K562 (cell line): Measurements from ENCODE around the gene ERFL. TPM values are rescaled to one million over a fixed set of nuclear protein-coding genes. Genes with fewer than 3 reads are reported as not detected.

Experiments used
- CBFA2T3 ChIP-seq: fragments of 450-650 bp; IDR thresholded peaks from 2 replicates; pipeline ENCODE4 v1.6.1; 2017
- ESRRA ChIP-seq: fragments of 450-650 bp; IDR thresholded peaks from 2 replicates; pipeline ENCODE4 v1.6.1; 2014; ENCODE audit warnings: low read depth, mild to moderate bottlenecking, moderate library complexity, borderline replicate concordance
- GTF2F1 ChIP-seq: IDR thresholded peaks from 2 replicates; pipeline ENCODE4 v1.6.1; 2011; ENCODE audit warnings: low read depth, low read length, improper control_type of control experiment
- HMGN3 ChIP-seq: IDR thresholded peaks from 2 replicates; pipeline ENCODE4 v1.6.1; 2011; ENCODE audit warnings: borderline replicate concordance, low read depth, mild to moderate bottlenecking, mixed read lengths, low read length; ENCODE audit not compliant: insufficient read length; ENCODE audit errors: extremely low read depth
- KLF10 ChIP-seq: fragments of 250-450 bp; sonication (Bioruptor Pico); IDR thresholded peaks from 2 replicates; pipeline ENCODE4 v1.6.1; 2021; ENCODE audit warnings: matching md5 sums
- NFE2 ChIP-seq: IDR thresholded peaks from 2 replicates; pipeline ENCODE4 v1.6.1; 2014; ENCODE audit warnings: antibody characterized with exemption, low read depth
- PHF8 ChIP-seq: fragments of 200-600 bp; sonication (generic); IDR thresholded peaks from 2 replicates; pipeline ENCODE4 v1.6.1; 2012; ENCODE audit warnings: mixed run types, mild to moderate bottlenecking, inconsistent platforms, low read length, moderate library complexity, borderline replicate concordance
- RAD21 ChIP-seq, 2 experiments: fragments of 250-450 bp in 1 of 2; fragments of 450-650 bp in 1 of 2; sonication (Bioruptor Pico) in 1 of 2; formaldehyde crosslinking in 1 of 2; IDR thresholded peaks in 1 of 2; conservative IDR thresholded peaks in 1 of 2; 2 replicates each; pipeline versions ENCODE4 v1.4.0 to v1.8.0; 2020 to 2022; ENCODE audit warnings: mild to moderate bottlenecking in 2 of 2, moderate library complexity in 1 of 2
- RBM25 ChIP-seq: fragments of 200-400 bp; formaldehyde crosslinking; IDR thresholded peaks from 2 replicates; pipeline ENCODE4 v1.6.1; 2018; ENCODE audit warnings: low read length, low read depth, moderate library complexity; ENCODE audit not compliant: severe bottlenecking
- SRSF3 ChIP-seq: fragments of 200-400 bp; formaldehyde crosslinking; IDR thresholded peaks from 2 replicates; pipeline ENCODE4 v1.6.1; 2016; ENCODE audit warnings: mild to moderate bottlenecking, low read length, moderate library complexity; ENCODE audit not compliant: insufficient read depth
- ZFP1 ChIP-seq: fragments of 450-650 bp; formaldehyde crosslinking; IDR thresholded peaks from 2 replicates; pipeline ENCODE4 v1.4.0; 2020; ENCODE audit warnings: mild to moderate bottlenecking, mixed read lengths
- ZKSCAN3 ChIP-seq: fragments of 250-450 bp; sonication (Bioruptor Pico); IDR thresholded peaks from 2 replicates; pipeline ENCODE4 v1.4.0; 2020
- ZNF134 ChIP-seq: fragments of 250-450 bp; sonication (Bioruptor Pico); conservative IDR thresholded peaks from 2 replicates; pipeline ENCODE4 v1.4.0; 2020
- ZNF644 ChIP-seq: fragments of 200-800 bp; sonication (Bioruptor generic); IDR thresholded peaks from 2 replicates; pipeline ENCODE4 v1.6.1; 2016; ENCODE audit warnings: low read depth, missing genetic modification characterization, missing compliant biosample characterization
- polyA plus RNA-seq, 8 experiments: library from polyadenylated mRNA; depleted of rRNA in 4 of 8; stranded (reverse) in 5 of 8; unstranded in 3 of 8; fragments of >200 nt; fragmentation: Nextera tagmentation in 2 of 8; fragmentation: Illumina TruSeq in 1 of 8; extraction: Ambion mirVana in 2 of 8; extraction: Trizol in 1 of 8; gene quantifications; 2 replicates each; pipeline versions ENCODE4 v1.2.1 to v1.2.3, GENCODE V29; 2011 to 2014; ENCODE audit warnings: inconsistent platforms in 1 of 8, missing spikeins in 1 of 8
- total RNA-seq, 7 experiments: library from RNA; depleted of rRNA in 6 of 7; stranded (reverse); fragments of >200 nt in 6 of 7; fragmentation: Illumina TruSeq in 2 of 7; extraction: Trizol in 2 of 7; gene quantifications; 2 replicates each; pipeline versions ENCODE4 v1.2.1 to v1.2.3, GENCODE V29; 2011 to 2021; ENCODE audit warnings: low replicate concordance in 1 of 7
- TF ChIP-seq, protein P1 (sequence below): fragments of 450-650 bp; formaldehyde crosslinking; IDR thresholded peaks from 2 replicates; pipeline ENCODE4 v1.4.0; 2020; ENCODE audit warnings: mild to moderate bottlenecking, moderate library complexity
- TF ChIP-seq, protein P2 (sequence below): sonication (generic); formaldehyde crosslinking; IDR thresholded peaks from 2 replicates; pipeline ENCODE4 v1.8.0; 2023; ENCODE audit warnings: mild to moderate bottlenecking, missing genetic modification reagents
- TF ChIP-seq, protein P3 (sequence below), 3 experiments: fragments of 200-800 bp in 1 of 3; fragments of 250-450 bp in 1 of 3; fragments of 450-650 bp in 1 of 3; sonication (Bioruptor Pico) in 1 of 3; sonication (Bioruptor generic) in 1 of 3; formaldehyde crosslinking in 1 of 3; IDR thresholded peaks; 2 replicates each; pipeline versions ENCODE4 v1.6.1 to v1.8.0; 2016 to 2022; ENCODE audit warnings: mild to moderate bottlenecking in 2 of 3, missing genetic modification characterization in 2 of 3, missing compliant biosample characterization in 1 of 3, moderate library complexity in 1 of 3

The ERFL gene
- total and polyA plus RNA-seq, 9 of the 15 experiments (the other 6 are each of a cell fraction or from before 2014, with no cell fraction given): 0.07 to 0.75 (median 0.32) TPM; not detected in 4

DNA sequence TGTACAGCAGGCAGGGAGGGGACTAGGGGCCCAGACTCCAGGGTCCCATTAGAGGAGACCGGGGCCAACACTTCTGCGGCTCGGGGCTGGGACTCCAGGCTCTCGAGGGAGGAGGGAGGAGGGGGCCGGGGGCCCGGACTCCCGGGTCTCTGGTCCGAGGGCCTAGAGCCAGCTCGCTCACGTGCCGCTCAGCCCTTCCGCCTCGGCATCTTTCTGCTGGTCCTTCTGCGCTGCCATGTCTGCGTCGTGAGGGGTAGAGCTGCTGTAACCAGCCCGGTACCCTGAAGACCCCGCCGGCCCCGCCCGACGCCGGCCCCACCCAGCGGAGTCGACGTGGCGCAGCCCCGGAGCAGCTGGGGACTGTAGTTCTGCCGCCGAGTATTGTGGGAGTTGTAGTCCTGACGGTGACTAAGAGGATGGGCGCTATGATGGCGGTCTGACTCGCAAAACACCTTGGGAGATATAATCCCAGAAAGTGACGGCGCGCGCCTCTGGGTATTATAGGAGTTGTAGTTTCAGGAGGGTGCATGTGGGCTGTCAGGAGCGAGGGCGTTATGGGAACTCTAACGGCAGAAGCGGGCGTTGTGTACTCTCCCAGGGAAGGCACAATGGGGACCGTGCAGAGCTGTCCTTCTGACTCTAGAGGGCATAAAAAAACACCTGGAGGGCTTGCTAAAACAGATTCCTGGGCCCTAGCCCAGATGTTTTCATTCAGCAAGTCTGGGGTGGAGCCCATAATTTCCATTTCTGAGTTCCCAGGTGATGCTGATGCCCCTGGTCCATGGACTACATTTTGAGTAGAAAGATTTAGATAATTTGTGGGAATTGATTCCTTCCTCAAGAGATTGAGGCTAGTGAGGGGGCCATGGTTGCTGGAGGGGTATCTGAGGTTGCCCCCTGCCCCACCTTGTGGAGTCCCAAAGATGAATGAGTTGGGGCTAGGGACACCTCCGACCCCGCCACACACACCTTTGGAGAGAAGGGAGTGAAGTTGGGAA lies 31.1 kb upstream of the ERFL start, which contains the start of gene RABAC1 (continued):
- TF ChIP-seq, protein P1, sequence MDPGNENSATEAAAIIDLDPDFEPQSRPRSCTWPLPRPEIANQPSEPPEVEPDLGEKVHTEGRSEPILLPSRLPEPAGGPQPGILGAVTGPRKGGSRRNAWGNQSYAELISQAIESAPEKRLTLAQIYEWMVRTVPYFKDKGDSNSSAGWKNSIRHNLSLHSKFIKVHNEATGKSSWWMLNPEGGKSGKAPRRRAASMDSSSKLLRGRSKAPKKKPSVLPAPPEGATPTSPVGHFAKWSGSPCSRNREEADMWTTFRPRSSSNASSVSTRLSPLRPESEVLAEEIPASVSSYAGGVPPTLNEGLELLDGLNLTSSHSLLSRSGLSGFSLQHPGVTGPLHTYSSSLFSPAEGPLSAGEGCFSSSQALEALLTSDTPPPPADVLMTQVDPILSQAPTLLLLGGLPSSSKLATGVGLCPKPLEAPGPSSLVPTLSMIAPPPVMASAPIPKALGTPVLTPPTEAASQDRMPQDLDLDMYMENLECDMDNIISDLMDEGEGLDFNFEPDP: no peak
- no peak for TF ChIP-seq KLF10 (CRISPR knock-in tag)
- TF ChIP-seq ZFP1 (CRISPR knock-in tag): no peak
- TF ChIP-seq, protein P2, sequence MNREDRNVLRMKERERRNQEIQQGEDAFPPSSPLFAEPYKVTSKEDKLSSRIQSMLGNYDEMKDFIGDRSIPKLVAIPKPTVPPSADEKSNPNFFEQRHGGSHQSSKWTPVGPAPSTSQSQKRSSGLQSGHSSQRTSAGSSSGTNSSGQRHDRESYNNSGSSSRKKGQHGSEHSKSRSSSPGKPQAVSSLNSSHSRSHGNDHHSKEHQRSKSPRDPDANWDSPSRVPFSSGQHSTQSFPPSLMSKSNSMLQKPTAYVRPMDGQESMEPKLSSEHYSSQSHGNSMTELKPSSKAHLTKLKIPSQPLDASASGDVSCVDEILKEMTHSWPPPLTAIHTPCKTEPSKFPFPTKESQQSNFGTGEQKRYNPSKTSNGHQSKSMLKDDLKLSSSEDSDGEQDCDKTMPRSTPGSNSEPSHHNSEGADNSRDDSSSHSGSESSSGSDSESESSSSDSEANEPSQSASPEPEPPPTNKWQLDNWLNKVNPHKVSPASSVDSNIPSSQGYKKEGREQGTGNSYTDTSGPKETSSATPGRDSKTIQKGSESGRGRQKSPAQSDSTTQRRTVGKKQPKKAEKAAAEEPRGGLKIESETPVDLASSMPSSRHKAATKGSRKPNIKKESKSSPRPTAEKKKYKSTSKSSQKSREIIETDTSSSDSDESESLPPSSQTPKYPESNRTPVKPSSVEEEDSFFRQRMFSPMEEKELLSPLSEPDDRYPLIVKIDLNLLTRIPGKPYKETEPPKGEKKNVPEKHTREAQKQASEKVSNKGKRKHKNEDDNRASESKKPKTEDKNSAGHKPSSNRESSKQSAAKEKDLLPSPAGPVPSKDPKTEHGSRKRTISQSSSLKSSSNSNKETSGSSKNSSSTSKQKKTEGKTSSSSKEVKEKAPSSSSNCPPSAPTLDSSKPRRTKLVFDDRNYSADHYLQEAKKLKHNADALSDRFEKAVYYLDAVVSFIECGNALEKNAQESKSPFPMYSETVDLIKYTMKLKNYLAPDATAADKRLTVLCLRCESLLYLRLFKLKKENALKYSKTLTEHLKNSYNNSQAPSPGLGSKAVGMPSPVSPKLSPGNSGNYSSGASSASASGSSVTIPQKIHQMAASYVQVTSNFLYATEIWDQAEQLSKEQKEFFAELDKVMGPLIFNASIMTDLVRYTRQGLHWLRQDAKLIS: peak; percentile 69; the same call in 1 of the 2 replicates
- peak; percentile 30 to 46 for TF ChIP-seq RAD21 (CRISPR knock-in tag; conservative IDR thresholded peaks at IDR 0.05 in 1 of 2, IDR thresholded peaks at IDR 0.05 in 1 of 2)
- TF ChIP-seq, protein P3, sequence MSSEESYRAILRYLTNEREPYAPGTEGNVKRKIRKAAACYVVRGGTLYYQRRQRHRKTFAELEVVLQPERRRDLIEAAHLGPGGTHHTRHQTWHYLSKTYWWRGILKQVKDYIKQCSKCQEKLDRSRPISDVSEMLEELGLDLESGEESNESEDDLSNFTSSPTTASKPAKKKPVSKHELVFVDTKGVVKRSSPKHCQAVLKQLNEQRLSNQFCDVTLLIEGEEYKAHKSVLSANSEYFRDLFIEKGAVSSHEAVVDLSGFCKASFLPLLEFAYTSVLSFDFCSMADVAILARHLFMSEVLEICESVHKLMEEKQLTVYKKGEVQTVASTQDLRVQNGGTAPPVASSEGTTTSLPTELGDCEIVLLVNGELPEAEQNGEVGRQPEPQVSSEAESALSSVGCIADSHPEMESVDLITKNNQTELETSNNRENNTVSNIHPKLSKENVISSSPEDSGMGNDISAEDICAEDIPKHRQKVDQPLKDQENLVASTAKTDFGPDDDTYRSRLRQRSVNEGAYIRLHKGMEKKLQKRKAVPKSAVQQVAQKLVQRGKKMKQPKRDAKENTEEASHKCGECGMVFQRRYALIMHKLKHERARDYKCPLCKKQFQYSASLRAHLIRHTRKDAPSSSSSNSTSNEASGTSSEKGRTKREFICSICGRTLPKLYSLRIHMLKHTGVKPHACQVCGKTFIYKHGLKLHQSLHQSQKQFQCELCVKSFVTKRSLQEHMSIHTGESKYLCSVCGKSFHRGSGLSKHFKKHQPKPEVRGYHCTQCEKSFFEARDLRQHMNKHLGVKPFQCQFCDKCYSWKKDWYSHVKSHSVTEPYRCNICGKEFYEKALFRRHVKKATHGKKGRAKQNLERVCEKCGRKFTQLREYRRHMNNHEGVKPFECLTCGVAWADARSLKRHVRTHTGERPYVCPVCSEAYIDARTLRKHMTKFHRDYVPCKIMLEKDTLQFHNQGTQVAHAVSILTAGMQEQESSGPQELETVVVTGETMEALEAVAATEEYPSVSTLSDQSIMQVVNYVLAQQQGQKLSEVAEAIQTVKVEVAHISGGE (CRISPR knock-in tag; IDR thresholded peaks at IDR 0.05): peak in 1 of 3 experiments; percentile 71; a peak in 2 of 6 replicates
- peak; percentile 62 for TF ChIP-seq CBFA2T3
- TF ChIP-seq NFE2: peak; percentile 60; the same call in 1 of the 2 replicates
- no peak for TF ChIP-seq SRSF3
- TF ChIP-seq ZNF644 (tag): peak; percentile 89; the same call in 1 of the 2 replicates
- TF ChIP-seq ZNF134 (CRISPR knock-in tag): no peak
- peak; percentile 42 for TF ChIP-seq HMGN3
- peak; percentile 49 for TF ChIP-seq ESRRA
- TF ChIP-seq RBM25: no peak
- TF ChIP-seq ZKSCAN3 (CRISPR knock-in tag): no peak
- TF ChIP-seq PHF8: peak; percentile 45; the same call in 1 of the 2 replicates
- no peak for TF ChIP-seq GTF2F1
